Hematopoietic multipotent progenitor cell treated with erythropoietin and hydrocortisone succinate and interleukin-3 and kit ligand, for 6 days (in vitro differentiated cells): ENCODE measurements around the gene STK24.

Source experiments
- DNase-seq: peaks from one replicate; pipeline ENCODE4 v3.0.0-alpha.2; 2015

The STK24 gene

GRCh38 chr13:98467263-98467985, 109.5 kb downstream of the STK24 start:
- DNase-seq: no peak

- peak; percentile 65 for DNase-seq
Measured at GRCh38 chr13:98466634-98467236, 110.2 kb downstream of the STK24 start.

GRCh38 chr13:98462946-98463345, 114.0 kb downstream of the STK24 start:
- DNase-seq: no peak

- DNase-seq: no peak
Measured at GRCh38 chr13:98462241-98462882, 114.5 kb downstream of the STK24 start.

GRCh38 chr13:98461486-98462240, 115.2 kb downstream of the STK24 start:
- DNase-seq: no peak

GRCh38 chr13:98460516-98460915, 116.4 kb downstream of the STK24 start:
- no peak for DNase-seq

- DNase-seq: no peak
Measured at GRCh38 chr13:98459721-98460370, 117.1 kb downstream of the STK24 start.

GRCh38 chr13:98459171-98459681, 117.7 kb downstream of the STK24 start:
- no peak for DNase-seq

- DNase-seq: no peak
Measured at GRCh38 chr13:98458431-98458830, 118.5 kb downstream of the STK24 start.

GRCh38 chr13:98457053-98457452, 119.9 kb downstream of the STK24 start:
- no peak for DNase-seq

- no peak for DNase-seq
Measured at GRCh38 chr13:98456413-98456845, 120.5 kb downstream of the STK24 start.

GRCh38 chr13:98454389-98454881, 122.5 kb downstream of the STK24 start:
- DNase-seq: peak; percentile 71

GRCh38 chr13:98452851-98453843, 123.8 kb downstream of the STK24 start:
- no peak for DNase-seq

- no peak for DNase-seq
Measured at GRCh38 chr13:98451676-98452470, 125.0 kb downstream of the STK24 start.

- DNase-seq: no peak
Measured at GRCh38 chr13:98450539-98451111, 126.3 kb downstream of the STK24 start.

GRCh38 chr13:98450026-98450425, 126.9 kb downstream of the STK24 start:
- DNase-seq: no peak

- no peak for DNase-seq
Measured at GRCh38 chr13:98449273-98449672, 127.6 kb downstream of the STK24 start.

- no peak for DNase-seq
Measured at GRCh38 chr13:98448642-98448928, 128.3 kb downstream of the STK24 start.

- DNase-seq: peak; percentile 48
Measured at GRCh38 chr13:98447881-98448641, 128.8 kb downstream of the STK24 start.
